Peyer's patch (tissue), 4 donors: ENCODE measurements around the gene KRTAP6-3.

ENCODE experiments used
- CTCF ChIP-seq, 6 experiments: fragments of 450-650 bp in 4 of 6; fragments of 200-600 bp in 2 of 6; sonication (generic) in 1 of 6; IDR thresholded peaks; one replicate each; pipeline ENCODE4 v1.5.1; 2017 to 2019; ENCODE audit warnings: antibody characterized with exemption in 6 of 6, mild to moderate bottlenecking in 3 of 6, moderate library complexity in 1 of 6
- POLR2A ChIP-seq, 2 donors: fragments of 450-650 bp; IDR thresholded peaks; one replicate each; pipeline ENCODE4 v1.5.1; 2017; ENCODE audit warnings: antibody characterized with exemption in 2 of 2, mild to moderate bottlenecking in 2 of 2, moderate library complexity in 2 of 2

DNA sequence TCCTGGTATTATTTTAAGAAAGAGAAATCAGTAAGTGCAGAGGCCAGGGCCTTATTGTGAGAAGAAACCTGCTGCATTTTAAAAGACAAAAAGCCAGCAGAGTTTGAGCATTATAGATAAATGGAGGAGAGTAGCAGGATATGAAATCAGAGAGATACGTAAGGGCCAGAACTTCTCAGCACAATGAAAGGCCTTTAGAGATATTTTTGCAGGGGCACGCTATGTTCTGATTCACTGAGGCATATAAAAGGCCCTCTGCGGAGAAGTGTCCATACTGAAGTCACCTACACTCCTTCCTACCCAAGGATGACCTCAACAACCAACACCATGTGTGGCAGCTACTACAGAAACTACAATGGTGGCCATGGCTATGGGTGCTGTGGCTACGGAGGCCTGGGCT lies at the start of gene KRTAP6-3:
- TF ChIP-seq POLR2A (IDR thresholded peaks at IDR 0.05) (no peak), CTCF (IDR thresholded peaks at IDR 0.05) (no peak)
